PFSK-1 (cell line): ENCODE data around the gene CNTN5.

Experiments used
- FOXP2 ChIP-seq: optimal IDR thresholded peaks from 2 replicates; pipeline ENCODE3; 2011; ENCODE audit warnings: borderline replicate concordance, control low read depth, inconsistent platforms; ENCODE audit not compliant: insufficient read depth; ENCODE audit errors: extremely low read length, extremely low read depth
- POLR2AphosphoS5 ChIP-seq: IDR thresholded peaks from 2 replicates; pipeline ENCODE4 v1.6.1; 2012; ENCODE audit warnings: low read depth, mild to moderate bottlenecking, control low read depth, low read length, moderate library complexity
- TAF1 ChIP-seq: IDR thresholded peaks from 2 replicates; pipeline ENCODE4 v1.6.1; 2012; ENCODE audit warnings: low read length, control low read depth, borderline replicate concordance; ENCODE audit not compliant: insufficient read depth

- TF ChIP-seq FOXP2 (no peak), TAF1 (no peak), POLR2AphosphoS5 (no peak)
These were observed 468.8 kb downstream of the CNTN5 start for GRCh38 chr11:99489581-99489980.
